ENCODE measurements around the gene BRAF.
"Not testable (repeated sequence)": the region's sequence is repeated elsewhere in the genome, so short reads cannot be mapped to it uniquely, and the experiment has no call there.

The BRAF gene

DNA sequence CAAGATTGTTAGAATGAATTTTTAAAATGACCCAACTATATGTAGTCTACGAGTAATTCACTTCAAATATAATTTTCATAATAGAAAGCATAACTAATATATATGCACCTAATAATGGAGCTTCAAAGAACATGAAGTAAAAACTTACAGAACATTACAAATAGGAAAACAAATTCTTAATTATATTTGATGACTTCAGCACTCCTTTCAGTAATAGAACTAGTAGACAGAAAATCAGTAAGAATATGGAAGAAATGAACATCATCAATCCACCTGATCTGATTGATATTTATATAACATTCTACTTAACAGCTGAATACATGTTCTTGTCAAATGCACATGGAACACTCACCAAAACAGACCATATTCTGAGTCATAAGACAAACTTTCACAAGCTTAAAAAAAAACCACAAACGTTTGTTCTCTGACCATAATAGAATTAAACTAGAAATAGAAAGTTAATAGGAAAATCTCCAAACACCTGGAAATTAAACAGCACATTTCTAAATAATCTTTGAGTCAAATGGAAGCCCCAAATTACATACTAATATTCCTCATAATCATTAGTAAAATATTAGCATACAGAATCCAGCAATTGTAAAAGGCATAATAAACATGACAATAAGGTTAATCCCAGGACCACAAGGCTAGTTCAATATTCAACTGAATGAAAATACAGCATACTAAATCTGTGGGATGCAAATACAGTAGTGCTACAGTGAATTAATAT, 48.0 kb downstream of the BRAF start:
- no peak for DNase-seq (ENCODE audit: low read depth)

DNA sequence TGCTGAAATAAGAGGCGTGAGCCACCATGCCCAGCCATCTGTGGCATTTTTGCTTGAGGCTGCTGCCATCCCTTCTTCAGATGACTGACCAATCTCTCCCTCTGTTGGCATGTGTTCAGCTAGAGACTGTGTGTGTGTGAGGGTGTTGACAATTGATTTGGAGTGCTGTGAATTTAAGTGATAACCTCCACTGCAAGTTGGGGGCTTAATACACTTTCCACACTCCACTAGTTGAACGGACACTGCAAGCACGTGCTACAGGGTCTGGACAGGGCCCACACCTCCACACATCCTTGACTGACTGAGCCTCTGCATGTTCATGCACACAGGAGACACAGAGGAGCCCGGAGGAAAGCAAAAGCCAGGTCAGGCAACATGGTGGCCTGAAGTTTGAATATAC, 51.3 kb downstream of the BRAF start:
- DNase-seq (ENCODE audit: low read depth) = no peak

DNA sequence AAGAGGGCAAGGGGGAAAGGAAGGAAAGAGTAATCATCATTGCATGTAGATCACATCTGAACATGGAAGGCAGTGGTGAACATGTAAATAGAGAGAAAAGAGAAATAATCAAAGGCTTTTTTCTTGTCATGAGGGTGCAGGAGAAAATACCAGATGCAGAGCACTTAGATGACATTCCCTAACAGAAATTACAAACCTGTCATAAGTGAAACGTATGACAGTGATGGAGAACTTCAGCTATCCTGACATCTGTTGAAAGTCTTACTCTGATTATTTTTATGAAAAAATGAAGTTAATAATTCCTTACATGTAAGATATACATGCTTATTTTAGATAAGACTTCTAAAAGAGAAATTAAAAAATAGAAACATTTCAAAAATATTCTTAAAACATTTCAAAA, 54.7 kb downstream of the BRAF start:
- DNase-seq (ENCODE audit: low read depth) = no peak

DNA sequence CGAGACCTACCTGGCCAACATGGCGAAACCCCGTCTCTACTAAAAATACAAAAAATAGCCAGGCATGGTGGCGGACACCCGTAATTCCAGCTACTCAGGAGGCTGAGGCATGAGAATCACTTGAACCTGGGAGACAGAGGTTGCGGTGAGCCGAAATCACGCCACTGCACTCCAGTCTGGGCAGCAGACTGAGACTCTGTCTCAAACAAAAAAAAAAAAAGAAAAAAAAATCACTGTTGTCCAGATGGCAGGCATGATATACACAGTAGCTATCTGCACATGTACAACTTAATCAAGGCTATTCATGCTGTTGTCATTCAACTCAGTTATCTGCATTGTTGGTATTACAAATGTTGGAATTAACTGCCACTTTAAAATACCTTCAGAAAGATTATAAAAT, 55.3 kb downstream of the BRAF start:
- no peak for DNase-seq (ENCODE audit: low read depth)

DNA sequence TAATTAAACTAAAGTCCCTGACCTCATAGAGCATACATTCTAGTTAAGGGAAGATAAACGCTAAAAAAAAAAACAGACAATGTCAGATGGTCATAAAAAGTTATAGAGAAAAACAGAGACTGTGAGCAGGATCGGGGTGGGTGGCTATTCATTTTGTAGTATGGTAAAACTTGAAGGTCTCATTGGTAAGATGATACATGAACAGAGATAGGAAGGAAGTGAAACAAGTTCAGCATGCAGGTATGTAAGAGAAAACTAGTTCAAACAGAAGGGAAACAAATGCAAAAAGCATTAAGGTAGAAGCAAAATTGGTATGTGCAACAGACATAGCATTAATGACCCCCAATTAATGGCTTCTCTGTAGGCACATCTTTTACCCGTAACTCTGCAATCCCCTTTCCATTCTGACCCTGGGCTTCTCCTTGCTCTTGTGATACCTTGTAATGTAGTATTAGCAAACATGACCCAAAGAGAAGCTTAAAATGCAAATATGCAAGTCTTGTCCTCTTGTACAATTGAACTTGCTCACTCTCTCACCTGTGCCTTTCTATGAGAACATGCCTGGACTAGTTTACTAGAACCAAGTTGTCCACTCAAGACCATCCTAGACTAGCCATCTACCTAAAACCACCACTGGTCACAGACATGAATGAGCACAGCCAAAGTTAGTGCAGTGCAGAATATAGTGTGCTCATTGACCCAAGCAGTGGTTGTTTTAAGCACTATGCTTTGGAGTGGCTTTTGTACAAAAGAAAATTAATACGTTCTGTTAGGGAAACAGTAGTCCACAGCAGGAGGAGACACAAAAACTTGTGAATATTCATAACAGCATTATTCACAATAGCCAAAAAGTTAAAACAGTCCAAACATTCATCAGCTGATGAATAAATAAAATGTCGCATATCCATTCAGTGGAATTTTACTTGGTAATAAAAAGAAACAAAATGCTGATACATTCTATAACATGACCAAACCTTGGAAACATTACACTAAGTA, 57.0 kb downstream of the BRAF start:
- DNase-seq (ENCODE audit: low read depth) = no peak

DNA sequence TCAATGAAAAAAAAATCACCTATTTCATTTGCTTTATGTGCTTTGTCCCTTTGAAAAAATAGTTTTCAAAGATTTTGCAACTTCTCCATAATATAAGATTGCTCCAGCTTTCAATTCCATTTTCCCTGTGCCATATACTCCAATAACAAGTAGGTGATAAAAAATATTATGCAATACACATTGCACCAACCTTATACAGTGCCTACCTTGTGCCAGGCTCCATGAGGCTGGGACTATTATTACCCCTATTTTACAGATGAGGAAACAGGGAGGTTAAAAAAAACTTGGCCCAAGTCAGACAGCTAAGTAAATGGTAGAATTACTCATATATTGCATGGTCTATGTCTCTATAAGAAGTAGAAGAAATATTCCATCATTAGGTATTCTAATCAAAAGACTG, 57.8 kb downstream of the BRAF start:
- DNase-seq (ENCODE audit: low read depth) = no peak

DNA sequence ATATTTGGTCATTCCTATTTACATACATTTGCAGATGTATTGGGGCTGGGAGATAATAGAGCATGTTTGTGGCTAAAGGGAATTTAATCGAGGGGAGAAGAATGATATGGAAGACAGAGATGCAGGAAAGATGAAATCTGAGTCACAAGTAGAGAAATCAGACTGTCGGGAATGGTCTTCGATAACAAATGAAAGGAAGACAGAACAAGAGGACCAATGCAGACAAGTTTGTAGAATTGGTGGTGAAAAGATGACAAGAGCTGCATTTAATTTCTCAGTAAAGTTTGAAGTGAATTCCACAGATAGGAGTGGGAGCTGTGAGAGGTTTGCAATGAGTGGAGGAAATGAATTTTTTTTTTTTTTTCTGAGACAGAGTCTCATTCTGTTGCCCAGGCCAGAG, 60.0 kb downstream of the BRAF start:
- no peak for DNase-seq (ENCODE audit: low read depth)

DNA sequence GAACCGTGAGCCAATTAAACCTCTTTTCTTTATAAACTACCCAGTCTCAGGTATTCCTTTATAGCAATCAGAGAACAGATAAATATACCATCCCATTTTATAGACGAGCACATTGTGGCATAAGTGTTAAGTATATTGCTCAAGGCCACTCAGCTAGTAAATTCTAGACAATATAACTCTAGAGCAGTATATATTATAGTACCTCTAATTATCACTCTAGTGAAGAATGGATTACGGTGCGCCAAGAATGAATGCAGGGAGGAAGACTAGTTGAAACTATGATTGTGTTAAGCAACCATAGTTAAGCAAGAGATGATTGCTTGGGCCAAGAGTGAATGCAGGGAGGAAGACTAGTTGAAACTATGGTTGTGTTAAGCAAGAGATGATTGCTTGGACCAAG, 60.9 kb downstream of the BRAF start:
- no peak for DNase-seq (ENCODE audit: low read depth)

DNA sequence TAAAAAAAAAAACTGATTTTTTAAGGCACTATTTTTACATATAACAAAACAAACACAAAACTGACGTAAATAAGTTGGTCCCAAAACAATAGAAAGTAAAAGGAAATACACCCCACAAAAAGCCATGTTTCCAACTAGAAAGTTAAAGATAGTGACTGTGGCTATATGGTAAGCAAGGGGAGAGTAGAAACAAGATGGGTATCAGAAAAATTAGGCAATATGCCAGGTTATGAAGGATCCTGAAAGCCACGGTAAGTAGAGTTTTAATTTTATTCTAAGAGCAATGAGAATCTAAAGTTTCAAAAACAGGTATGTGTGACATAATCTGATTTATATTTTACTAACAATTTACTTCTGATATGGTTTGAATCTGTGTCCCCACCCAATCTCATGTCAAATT, 61.5 kb downstream of the BRAF start:
- no peak for DNase-seq (ENCODE audit: low read depth)

DNA sequence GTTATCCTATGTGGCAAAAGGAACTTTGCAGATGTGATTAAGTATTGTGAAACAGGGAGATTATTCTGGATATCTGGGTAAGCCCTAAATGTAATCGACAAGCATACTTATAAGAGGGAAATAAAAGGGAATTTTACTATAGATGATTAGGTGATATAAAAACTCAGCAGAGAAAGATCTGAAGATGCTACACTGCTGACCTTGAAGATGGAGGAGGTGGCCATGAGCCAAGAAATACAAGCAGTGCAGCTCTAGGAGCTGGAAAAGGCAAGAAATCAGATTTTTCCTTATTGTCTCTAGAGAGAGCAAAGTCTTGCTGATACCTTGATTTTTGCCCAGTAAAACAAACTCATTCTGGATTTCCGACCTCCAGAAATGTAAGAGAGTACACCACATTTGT, 67.7 kb downstream of the BRAF start:
- no peak for DNase-seq (ENCODE audit: low read depth)

DNA sequence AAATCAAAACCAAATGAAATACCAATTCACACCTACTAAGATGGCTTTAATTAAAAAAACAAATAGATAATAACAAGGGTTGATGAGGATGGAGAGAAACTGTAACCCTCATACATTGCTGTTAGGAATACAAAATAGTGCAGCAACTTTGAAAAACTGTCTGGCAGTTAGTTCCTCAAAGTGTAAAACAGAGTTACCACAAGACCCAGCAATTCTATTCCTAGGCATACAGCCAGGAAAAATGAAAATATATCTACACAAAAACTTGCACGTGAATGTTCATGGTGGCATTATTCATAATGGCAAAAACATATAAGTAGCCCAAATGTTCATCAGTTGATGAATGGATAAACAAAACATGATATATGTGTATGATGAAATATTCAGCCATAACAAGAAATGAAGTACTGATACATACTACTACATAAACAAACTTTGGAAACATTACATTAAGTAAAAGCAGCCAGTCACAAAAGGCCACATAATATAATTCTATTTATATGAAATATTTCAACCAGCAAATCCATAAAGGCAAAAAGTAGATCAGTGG, 83.5 kb downstream of the BRAF start:
- no peak for DNase-seq (ENCODE audit: low read depth)

DNA sequence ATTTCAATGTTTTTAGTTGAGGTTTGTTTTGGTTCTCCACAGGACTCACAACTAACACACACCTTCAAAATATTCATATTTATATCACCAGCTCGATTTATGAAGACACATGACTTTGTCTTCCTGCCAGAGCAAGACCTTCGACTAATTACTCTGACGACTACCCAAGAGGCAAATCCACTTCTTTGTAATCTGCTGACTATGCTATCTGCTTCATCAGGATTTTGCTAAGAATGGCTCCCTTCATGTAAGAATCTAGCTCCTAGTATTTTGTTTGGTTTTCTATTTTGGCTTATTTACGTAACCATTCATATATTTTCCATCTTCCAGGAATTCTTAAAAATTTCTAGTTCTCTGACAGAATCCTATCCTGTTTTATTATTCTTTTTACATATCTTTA, 93.0 kb downstream of the BRAF start:
- no peak for DNase-seq (ENCODE audit: low read depth)

DNA sequence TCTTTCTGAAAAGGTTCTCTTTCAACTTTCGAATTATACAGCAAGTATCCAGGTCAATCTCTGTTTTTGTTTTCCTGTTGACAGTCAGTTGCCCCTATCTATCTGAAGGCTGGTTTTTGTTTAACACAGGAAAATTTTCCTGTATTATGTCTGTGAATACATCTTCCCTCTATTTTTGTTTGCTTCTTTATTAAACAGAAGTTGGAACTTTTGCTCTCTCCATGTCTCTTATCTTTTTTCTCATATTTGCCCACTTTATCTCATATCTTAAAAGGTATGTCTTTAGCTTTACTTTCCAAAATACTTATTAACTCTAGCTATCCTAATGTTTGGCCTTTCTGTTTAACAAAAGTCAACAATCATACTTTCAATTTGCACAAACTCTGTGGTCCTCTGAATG, 95.0 kb downstream of the BRAF start:
- no peak for DNase-seq (ENCODE audit: low read depth)

DNA sequence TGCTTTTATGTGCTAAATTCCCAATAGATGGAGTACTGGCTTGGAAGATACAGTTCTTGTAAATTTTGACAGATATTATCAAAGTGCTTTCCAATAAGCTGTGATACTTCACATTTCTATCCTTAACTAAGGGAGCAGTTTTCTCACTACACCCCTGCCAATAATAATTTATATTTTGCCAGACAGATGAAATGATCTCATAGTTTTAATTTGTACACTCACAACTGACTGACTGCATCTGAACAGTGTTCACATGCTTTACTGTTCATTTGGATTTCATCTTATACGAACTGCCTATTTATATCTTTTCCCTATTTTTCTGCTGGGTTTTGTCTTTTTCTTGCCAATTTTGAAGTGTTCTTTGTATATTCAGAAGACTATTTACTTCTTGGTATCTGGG, 96.0 kb downstream of the BRAF start:
- DNase-seq (ENCODE audit: low read depth) = no peak

DNA sequence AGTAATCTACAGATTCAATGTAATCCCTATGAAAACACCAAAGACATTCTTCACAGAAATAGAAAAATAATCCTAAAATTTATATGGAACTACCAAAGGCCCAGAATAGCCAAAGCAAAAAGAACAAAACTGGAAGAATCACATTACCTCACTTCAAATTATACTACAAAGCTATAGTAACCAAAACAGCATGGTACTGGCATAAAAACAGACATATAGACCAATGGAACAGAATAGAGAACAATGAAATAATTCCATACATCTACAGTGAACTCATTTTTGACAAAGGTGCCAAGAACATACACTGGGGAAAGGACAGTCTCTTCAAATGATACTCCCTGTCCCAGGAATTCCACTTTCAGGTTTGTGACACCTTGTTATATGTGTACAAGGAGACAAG, 107.3 kb downstream of the BRAF start:
- not testable (repeated sequence) for DNase-seq (ENCODE audit: low read depth)

DNA sequence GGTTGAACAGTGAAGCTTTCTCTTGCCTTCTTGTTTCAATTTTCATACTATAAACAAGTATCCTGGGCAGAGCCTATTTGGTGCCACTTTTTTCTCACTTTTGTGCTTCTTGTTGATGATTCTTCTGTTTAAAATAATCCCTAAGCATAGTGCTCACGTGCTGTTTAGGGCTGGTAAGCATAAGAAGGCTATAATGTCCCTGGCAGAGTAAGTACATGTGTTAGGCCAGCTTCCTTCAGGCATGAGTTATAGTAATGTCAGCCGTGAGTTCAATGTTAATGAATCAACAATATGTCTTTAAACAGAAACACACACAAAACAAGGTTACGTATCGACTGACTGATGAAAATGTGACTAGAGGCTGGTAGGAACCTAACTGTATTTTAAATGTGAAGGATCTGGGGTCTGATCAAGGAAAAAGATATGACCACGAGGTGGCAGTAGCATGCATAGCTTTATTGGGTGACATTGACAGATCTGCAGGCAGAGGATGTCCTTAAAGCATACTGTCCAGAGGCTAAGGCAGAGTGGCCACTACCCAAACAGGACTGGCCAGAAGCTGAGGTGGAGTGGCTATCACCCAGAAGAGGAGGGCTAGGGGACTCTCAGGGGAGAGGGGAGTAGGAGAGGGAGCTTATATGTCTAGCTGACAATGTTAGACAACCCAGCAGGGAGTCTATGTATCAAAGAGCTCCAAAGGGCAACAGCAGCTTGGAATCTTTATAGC, 113.7 kb downstream of the BRAF start:
- peak; percentile 39 for DNase-seq (ENCODE audit: low read depth)

DNA sequence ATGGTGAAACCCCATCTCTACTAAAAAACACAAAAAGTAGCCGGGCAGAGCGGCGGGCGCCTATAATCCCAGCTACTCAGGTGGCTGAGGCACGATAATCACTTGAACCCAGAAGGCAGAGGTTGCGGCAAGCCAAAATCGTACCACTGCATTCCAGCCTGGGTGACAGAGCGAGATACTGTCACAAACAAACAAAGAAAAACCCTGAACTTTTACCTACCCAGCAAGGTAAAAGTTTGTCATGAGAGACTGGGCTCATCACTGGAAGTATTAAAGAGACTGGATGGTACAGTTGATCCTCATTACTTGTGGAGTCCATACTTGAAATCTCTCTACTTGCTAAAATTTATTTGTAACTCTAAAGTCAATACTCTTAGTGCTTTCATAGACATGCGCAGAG, 114.3 kb downstream of the BRAF start:
- DNase-seq (ENCODE audit: low read depth) = no peak

DNA sequence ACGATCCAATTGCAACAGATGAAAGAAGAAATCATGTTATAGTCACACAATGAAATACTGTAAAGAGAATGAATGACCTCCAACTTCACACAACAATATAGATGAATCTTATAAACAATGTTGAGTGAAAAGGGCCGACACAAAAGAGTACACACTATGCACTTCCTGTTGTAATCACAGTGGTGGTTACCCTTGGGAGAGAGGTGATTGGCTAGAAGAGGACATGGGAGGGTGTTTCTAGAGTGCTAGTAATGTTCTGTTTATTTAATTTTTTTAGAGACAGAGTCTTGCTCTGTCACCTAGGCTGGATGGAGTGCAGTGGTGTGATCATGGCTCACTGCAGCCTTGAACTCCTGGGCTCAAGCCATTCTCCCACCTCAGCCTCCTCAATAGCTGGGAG, 145.8 kb downstream of the BRAF start:
- no peak for DNase-seq (ENCODE audit: low read depth)

DNA sequence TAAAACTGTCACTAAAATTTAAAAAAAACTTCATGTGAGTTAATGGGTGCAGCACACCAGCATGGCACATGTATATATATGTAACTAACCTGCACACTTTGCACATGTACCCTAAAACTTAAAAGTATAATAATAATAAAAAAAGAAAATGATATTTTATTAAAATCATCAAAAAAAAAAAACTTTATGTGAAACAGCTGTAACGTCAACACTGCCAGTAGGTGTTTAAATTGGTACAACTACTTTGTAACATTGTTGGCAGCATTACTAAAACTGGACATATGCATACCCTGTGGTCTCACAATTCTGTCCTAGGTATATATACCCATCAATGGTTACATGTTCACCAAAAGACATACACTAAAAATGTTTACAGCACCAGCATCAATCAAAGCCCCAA, 146.2 kb downstream of the BRAF start:
- DNase-seq (ENCODE audit: low read depth) = no peak

DNA sequence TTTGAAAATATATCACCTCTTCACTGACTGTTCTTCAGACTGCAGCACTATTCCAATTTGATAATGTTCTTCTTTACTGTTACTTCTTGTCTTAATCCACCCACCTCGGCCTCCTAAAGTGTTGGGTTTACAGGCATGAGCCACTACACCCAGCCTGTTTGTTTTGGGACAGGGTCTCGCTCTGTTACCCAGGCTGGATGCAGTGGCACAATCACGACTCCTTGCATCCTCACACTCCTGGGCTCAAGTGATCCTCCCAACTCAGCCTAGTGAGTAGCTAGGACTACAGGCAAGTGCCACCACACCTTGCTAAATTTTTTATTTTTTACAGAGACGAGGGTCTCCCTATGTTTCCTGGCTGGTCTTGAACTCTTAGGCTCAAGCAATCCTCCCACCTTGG, 150.4 kb downstream of the BRAF start:
- no peak for DNase-seq (ENCODE audit: low read depth)

DNA sequence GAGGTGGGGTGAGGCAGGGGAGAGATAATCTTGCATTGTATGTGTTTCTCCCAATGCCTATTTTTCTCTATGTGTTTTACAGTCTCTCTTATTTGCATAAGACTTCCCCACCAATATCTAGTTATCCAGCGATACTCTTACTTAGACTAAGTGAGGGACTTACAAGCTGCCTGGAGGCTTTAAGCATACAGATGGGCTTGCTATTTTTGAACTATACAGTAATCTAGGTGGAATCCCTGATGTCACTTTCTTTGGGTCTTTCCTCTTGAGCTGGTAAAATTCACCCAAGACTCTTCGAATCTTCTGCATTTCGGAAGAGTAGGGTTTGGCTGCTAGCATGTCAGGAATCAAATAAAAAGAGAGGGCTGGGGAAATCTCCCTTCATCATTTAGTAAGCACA, 151.6 kb downstream of the BRAF start:
- DNase-seq (ENCODE audit: low read depth) = no peak

DNA sequence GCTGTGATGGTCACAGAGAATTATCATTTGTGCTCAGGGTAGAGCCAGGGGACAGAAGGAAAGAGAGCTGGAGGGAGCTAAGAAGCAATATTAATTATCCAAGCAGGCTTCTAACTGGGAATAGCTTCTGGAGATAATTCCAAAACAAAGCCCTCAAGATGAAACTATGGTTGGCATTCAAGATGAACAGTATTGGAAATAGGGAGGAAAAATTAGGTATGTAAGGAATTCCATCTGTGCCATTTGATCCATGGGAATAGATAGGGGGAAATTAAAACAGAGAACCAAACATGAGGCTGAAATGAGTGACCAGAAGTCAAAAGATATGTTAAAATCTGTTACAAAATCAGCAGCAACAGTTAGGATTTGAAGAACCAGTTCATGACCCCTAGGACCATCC, 152.9 kb downstream of the BRAF start:
- no peak for DNase-seq (ENCODE audit: low read depth)

DNA sequence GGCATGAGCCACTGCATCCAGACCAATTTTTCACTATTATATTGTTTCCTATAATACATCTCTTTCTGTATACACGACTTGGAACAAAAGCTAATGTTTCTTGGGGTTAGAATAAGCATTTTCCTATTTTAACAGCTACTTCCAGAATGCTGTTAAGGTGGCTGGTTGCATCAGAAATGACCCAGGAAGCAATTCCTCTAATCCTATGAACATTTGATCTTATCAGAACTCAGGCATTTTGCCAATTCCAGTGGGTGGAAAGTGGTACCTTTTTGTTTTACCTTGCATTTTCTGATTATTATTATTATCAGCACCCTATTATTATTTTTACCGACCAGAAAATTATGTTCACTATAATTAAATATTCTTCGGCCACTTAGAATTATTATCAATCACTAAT, 154.9 kb downstream of the BRAF start:
- DNase-seq (ENCODE audit: low read depth) = no peak

All from activated T-cell treated with anti-CD3 and anti-CD28 coated beads for 1 hour (primary cell).